ENCODE measurements around the gene CD151.

CD151 gene

DNA sequence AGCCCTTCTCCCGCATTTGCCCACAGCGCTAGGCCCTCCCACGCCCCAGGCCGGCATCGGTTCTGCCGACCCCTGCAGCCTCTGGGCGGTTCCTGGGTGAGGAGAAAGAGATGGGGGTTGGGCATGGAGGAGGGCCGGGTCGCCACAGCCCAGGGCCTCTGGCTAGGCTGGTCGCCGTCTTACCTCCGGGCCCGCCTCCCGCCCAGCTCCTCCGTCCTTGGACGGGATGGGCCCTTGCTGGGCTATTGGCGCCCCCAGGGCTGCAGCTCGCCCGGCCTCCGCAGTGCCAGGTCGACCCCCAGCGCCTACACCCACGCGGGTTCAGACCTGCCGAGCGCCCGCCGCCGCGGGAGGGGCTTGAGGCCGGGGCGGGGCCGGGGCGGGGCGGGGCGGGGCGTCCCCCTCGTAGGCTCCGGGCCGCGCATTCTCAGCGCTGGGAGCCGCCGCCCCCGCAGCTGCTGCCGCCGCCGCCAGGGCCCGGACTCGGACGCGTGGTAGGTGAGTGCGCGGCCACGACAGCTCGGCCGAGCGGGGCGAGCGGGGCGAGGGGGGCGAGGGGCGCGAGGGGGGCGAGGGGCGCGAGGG is at the start of gene CD151:
TSS of gene CD151 (plus strand) at position 424 of the 585 bp plus-strand sequence. CDS start 3,118 bp downstream, outside the sequence.
- DNase-seq = peak; percentile 53 to 72

DNA sequence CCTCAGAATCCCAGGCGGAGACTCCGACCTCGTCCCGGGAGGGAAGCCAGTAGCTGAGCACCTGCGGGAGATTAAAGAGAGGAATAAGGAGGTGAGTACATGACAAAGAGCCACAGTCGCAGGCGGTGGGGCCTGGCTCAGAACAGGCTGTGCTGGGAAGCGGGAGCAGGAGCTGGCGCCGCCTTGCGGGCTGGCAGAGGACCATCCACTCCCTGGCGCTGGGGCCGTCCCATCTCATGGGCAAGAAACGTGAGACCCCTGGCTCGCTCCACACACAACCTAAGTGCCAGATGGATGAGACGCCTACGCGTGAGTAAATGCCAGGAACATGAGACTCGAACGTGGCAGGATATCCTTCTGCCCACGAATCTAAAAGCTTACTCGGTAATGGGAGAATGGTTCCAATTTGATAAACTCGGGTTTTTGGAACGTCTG is 49.2 kb upstream of the CD151 start:
- DNase-seq = peak in 1 of 2 experiments; percentile 52

DNA sequence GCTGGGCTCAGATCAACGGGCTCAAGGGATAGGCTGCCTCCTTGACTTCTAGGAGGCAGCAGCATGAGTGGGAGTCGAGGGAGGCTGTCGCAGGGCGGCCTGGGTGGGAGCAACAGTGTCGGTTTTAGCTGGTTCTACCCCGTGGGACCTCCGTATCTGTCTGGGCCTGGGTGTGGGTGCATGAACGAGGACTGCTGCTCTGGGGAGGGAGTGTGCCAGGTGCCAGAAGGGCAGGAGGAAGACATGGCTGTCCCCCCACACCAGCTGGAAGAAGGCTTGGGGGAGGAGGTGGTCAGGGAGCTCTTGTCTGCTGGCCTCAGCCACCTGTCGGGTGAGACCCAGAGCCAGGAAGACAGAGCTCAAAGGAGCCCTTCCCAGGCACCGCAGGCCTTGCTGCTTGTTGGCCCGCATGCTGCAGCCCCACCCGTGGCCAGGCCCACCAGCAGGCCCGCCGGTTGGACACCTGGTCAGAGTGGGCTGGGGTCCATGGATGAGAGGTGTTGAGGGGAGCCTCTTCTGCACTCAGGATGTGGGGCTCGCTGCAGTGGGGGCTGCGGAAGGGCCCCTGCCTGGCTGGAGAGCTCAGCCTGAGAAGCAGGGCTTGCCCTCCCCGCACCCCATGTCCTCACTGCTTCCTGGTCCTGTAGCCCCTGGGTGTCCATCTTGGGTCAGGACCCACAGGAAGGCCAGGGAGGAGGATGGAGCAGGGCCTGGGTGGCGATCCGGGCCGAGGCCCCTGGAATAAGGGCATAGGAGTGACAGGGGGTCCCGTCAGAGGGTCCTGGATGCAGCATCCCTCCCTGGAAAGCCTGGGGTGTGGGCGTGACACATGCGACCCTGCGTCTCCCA is 46.3 kb upstream of the CD151 start:
- no peak for DNase-seq

DNA sequence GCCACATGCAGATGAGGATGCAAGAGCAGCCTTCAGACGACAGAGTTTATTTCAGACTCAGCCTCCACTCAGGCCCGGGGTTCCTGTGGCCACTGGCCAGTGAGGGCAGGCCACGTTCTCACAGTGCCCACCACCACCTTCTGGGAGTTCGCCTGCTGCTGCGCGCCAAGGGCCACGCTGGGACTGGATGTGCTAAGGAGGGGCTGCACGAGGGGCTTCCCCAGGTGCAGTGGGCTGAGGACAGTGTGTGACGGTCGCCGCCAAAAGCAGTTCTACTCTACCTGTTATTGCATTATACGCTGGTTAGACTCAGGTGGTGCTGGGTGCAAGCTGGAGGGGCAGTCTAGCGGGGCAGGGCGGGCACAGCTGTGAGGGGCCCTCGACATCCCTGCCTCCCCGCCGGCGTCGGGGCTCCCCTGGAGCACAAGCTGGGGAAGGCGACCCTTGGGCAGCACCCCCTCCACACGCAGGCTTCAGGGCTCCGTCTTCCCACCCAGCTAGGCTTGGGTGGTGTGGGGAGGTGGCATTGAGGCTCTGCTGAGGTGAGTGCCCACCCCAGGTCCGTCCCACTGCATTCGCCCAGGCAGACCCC is 45.6 kb upstream of the CD151 start:
- DNase-seq = no peak

DNA sequence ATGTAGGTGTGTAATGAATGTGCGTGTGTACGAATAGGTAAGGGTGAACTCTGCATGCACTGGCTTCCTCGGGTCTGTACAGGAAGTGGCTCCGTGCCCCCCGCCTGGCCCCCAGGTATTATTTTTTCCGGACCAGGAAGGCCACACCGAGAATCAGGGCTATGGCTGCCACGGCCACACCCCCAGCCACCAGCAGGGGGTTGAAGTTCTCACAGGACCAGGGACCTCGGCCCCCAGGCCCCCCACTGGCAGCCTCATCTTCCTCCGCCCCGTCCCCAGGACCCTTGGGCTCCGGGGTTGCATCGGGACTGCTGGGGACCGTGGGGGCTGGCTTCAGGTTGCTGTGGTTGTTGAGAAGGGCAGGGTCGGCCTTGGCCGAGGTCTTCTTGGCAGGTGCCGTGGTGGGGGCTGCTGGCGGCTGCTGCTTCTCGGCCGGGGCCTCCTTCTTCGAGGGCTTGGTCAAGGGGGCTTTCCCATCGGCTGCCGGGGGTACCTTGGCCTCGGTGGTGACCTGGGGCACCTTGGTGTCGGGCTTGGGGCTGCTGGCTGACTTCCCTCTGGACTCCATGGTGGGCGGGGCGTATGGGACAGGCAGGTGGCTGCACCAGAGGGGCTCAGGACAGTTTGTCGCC is 44.6 kb upstream of the CD151 start:
- no peak for DNase-seq

DNA sequence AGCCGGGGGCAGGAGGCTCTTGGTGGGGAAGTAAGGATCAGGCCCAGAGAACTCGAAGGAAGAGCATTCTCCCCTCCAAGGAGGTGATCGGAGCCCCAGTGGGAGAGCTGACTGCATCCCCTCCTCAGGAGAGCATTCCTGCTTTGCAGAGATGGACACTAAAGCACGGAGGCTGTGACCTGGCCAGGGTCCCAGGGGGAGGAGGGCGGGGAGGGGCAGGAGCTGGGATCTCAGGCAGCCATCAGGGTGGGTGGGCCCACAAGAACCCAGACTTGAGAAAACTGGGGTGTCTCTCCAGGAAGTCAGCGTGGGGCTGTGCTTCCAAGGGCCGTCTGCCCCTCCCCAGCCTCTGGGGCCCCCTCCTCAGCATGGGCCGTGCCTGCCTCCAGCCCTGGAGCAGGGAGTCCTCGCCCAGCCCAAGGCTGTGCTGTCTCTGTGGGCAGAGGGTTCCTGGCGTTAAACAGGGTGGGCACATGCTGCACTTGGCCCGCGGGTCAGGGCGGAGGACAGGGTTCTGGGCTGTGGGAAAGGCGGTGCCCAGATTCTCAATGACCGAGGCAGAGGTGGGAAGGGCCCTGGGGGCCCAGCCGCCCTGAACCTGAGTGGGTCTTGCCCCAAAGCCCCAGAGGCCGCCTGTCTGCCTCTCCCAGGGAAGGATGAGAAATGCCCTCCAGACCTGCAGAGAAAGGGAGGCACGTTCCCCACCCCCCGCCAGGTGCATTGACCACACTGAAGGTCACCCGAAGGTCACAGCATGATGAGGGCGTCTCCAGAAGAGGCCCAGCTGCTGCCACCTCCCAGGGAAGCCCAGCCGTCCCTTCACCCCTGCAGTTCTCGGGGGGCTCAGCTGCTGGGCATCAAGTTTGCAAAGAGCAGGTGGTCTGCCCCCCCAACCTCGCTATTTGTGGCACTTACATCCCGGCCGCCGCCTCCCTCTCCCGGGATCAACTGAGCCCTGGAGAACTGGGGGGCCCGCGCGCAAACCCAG is 43.5 kb upstream of the CD151 start:
- DNase-seq = no peak

DNA sequence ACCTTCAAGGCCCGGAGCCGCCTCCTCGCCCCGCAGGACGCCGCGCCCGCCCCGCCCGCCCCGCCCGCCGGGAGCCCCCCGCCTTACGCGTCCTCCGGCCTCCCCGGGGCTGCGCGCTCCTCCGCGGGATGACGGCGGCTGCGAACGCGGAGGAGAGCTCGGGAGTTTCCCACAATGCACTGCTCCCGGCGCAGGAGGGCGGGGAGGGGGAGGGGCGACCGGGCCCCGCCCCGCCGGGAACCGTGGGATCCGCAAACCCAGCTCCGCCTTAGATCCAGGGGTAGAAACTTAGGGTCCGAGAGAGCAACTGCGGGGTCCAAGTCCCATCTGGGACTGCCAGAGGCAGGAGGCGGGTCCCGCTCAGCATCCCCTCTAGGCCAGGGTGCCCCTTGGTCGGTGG is 42.8 kb upstream of the CD151 start, which contains the start of gene CEND1:
TSS of gene CEND1 (minus strand) at position 148 of the 400 bp plus-strand sequence. CDS start 1,514 bp downstream, outside the sequence.
- DNase-seq = peak; percentile 73 to 80

DNA sequence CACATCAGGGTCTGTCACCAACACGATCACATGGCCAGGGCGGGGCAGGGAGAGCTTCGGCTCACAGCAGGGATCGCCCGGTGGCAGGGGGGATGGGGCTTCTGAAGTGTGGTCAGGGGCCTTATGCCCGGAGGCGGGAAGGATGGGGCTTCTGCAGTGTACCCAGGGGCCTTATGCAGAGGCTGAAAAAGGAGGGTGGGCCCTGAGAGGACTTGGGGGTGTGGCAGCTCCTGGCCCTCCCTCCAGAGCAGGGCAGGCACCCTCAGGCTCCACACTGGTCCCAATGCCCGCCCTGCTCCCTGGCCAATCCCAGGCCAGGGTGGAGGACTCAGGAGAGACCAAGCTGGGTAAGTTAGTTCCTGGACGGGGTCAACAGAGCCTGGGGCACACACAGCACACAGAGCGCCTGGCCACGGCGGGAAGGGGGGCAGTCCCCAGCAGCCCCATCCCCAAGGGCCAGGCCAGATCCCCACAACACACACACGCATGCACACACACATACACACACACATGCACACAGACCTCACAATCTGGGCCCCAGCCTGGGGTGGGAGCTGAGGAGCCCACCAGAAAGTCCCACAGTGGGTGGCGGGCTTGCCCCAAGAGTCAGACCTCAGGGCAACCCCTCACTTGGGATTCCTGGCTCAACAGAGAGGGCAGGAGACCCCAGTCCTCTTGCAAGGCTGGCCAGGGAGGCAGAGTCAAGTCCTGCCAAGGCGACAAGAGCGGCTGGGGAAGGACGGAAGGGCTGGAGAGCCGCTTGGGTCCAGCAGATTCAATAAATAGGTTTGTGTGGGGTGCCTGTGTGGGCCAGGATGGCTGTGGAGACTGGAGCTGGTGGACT is 41.8 kb upstream of the CD151 start:
- no peak for DNase-seq

DNA sequence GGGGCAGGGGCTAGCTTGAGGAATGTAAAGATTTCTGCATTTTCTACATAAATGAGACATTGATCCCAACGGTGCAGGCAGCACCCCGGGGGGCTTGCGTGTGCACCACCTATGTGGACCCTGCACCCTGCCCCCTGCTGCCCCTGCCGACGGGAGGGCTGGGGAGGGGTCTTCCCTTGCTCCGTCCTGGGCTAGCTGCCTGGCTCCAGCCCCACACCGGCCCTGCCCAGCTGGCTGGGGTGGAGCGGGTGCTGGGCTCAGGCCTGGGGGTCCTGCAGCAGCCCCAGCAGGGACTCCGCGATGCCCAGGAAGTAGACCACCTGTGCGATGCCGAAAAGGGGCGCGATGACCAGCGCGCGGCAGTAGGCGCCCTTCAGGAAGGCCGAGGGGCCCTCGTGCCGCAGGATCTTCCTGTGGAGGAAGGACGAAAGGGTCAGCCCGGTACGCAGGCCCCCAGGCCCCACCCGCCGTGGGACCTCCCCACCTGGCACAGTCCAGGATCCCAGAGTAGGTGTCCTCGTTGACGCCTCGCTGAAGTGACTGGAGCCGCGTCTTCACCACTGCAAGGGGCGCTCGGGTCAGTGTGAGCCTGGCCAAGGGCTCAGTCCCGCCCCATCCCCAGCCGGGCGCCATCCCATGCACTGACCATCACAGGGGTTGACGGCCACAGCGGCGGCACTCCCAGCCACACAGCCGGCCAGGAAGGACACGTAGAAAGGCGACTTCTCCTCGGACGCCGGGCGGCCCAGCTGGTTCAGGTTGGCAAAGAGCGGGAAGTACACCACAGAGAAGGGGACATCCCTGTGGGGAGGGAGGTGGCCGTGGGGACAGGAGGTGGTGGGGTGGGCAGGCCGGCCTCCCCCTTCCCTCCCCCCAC is 40.9 kb upstream of the CD151 start:
- no peak for DNase-seq

DNA sequence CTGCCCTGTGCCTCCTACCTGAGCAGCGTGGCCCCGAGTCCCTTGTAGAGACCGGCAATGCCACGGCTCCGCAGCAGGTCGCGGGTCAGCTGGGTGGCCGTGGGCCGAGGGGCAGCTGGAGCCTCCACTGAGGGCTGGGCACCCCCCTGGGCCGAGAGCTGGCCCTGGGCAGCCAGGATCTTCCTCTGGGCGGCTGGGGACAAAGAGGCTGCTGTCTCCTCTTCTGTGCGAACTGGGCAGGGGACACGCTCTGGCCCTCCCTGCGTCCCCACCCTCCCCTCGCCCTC is 40.3 kb upstream of the CD151 start:
- DNase-seq = no peak

DNA sequence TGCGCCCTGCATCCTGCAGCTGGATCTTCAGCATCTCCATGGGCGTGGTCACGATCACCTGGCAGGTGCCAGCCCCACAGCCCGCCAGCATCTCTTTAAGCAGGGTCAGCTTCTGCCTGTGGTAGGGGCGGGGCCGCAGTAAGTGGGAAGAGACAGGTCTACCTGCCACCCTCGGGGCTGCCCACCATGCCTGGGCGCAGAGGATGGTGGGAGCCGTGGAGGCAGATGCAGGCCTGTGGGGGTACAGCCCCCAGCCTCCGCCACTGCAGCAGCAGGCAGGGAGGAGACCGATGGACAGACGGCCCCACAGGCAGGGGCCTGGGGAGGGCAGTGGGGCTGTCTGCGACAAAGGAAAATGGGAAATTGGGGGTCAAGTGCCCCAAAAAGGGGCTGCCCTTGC is 39.9 kb upstream of the CD151 start:
- no peak for DNase-seq

DNA sequence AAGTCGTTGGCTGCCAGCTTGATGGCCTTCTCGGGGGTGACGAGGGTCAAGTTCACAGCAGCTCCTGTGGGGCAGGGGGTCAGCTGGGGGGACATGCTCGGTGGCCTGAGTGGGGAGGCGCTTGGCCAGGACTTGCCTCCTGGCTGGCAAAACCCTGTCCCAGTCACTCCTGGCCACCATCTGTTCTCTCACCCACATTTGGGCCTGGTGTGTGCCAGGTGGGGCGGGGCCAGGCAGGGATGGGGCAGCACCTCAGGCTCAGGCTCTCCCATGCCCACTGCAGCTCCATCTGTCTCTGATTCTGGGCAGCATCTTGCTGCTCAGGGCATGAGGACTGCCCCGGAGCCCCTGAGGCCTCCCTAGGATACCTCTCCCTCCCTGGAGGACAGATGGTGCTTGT is 39.2 kb upstream of the CD151 start:
- DNase-seq = no peak

DNA sequence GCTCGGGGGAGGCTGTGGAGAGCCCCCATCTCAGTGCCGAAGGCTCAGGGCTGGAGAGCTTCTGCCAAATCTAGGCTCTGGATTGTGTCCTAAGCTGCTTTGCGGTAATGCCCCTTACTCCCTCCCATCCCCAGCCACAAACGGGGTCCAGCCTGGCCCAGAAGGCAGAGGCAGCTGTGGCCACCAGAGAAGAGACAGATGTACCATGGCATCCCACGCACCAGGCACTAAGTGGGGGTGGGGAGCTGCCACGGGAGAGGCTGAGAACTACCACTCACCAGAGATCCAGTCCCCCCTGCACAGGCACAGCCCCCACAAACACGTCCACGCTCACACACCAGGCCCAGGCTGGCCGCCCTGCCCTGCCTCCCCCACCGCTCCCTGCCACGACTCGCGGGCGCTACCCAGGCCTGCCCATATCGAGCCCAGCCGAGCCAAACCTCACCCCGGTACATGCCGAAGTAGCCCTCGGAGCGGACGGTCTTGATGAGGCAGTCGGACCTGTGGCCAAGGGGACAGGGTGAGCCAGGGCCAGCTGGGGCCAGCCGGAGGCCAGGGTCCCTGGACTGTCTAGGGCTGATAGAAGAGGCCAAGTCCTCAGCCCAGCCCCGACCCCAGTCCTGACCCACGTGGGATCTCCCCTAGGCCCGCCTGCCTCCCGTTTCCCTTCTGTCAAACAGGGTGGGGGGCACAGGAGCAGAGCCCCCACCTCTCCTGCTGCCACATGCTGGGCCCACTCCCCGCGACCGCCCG is 38.6 kb upstream of the CD151 start:
- DNase-seq = no peak

DNA sequence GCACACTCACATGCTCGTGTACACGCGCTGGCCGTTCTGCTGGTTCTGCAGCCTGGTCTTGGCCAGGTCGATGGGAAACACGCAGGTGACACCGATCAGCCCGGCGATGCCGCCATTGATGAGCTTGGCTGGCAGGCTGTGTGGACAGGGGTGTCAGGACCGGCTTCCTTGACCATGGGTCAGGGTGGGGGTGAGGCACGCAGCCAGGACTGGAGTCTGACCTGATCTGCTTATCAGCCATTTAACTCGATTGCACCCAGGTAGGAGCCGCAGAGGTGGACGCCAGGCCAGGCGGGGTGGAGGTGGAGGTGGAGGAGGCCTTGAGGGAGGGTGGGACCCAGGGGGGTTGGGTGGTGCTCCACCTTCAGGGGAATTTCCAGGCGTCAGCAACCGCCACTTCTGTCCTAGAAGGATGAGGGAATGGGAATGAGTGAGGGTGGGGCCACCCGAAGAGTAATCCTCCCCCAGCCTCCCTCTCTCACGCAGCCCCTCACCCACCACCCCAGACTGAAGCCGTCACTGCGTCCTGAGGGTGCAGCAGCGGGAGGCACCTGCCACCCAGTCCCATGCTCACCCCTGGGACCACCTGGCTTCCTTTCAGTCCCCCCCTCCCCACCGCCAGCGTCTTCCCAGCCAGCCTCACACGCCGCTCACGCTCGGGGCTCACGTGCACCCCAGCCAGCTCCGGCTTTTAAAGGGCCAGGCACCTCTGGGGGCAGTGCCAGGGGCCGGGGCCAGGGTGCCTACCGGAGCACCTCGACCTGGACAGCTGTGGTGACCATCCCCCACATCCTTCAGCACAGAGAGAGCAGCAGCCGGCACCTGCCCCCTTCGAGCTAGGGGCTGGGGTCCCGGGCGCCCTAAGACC is 37.8 kb upstream of the CD151 start:
- no peak for DNase-seq

DNA sequence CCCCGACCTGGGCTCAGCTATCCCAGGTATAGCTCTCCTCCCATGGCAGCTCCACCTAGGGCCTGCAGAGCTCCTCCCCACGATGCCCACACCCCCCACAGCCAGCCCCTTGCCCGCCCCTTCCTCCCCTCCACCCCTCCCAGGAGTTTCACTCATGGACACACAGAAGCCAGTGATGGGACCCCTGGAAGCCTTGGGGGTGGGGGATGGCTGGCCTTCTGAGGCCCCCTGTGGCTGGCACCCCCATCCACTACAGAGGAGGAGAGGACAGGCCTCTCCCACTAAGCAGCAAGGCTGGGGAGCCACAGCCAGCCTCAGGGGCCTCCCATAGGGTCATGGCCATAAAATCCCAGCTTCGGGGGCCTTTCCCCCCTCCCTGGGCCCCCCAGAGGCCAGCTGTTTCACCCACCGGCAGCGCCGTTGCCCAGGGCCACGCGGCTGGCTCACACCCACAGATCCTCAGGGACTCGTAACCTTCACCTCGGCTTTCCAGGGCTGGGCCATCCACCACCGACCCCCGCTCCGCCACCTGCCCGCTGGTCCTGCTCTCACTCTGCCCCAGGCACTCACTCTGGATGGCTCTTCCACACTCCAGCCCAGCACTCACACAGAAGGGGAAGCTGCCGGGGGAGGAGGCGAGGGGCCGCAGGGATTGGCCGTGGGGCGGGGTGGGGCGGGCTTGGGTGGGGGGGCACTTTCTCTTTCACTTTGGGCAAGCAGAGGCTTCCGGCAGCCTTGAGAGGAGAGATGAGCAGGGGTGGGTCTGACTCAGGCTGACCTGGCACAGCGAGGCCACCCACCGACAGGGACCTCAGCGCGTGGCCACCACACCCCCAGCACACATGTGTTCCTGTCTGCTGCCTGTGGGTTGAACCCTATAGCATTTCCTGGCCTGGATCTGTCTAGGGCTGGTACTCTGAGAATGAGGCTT is 36.9 kb upstream of the CD151 start:
- peak; percentile 88 to 91 for DNase-seq

DNA sequence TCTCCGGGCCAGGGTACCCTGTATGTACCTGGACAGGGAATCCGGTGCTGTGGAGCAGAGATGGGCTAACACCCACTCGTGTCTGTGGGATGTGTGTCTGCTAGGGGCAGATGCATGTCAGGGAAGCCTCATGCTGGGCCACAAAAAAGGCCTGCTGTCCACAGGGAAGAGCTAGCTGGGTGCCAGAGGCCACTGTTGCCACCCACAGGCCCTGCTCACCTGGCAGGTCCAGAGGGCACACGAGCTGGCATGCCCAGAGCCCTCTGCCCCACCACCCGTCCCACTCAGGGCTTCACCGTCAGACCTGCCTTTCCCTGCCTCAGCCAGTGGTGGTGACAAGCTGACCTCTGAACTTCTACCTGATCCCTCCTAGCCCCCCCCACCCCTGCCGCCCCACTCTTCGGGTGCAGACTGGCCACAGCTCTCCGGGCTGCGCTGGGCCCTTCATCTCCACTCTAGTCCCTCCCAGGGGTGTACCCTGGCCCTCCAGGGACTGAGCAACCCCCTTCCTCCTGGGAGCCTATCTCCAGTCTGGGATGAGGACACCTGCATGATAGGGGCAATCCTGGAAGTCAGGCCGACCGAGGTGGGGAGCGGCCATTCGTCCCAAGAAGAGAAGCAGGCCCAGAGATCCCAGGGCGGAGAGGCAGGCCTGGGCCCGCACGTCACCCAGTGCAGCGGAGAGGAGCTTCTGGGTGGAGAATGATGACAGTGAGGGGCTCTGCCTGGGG is 36.0 kb upstream of the CD151 start:
- no peak for DNase-seq
